NCI-H1105 treated with DMSO at 0.1 percent for 48 hours (cell line): ENCODE results near the gene KDM1B.

Experiments
- DNase-seq: peaks from one replicate; lab custom pipeline; 2025; lab: John Stamatoyannopoulos, UW

Gene KDM1B

GRCh38 chr6:18262702-18263417 lies 107.6 kb downstream of the KDM1B start:
- DNase-seq = peak; percentile 33

GRCh38 chr6:18263418-18264218 lies 108.4 kb downstream of the KDM1B start:
- DNase-seq = peak; percentile 40

GRCh38 chr6:18264219-18264922 lies 109.1 kb downstream of the KDM1B start, which contains the start of gene DEK:
DEK (minus strand) TSS chr6:18264530; CDS start chr6:18263987, 543 bp downstream.
- DNase-seq = peak; percentile 89

GRCh38 chr6:18264923-18265377 lies 109.7 kb downstream of the KDM1B start:
- peak; percentile 54 for DNase-seq

GRCh38 chr6:18265787-18266522 lies 110.7 kb downstream of the KDM1B start:
- no peak for DNase-seq

- DNase-seq = no peak
These were observed 111.3 kb downstream of the KDM1B start for GRCh38 chr6:18266523-18266912.

- no peak for DNase-seq
These were observed 112.8 kb downstream of the KDM1B start for GRCh38 chr6:18268066-18268465.

- DNase-seq = no peak
These were observed 114.0 kb downstream of the KDM1B start for GRCh38 chr6:18269253-18269652.

- DNase-seq = peak; percentile 29
These were observed 114.5 kb downstream of the KDM1B start for GRCh38 chr6:18269717-18270116.

GRCh38 chr6:18270216-18270615 lies 115.0 kb downstream of the KDM1B start:
- no peak for DNase-seq
